GM23248 (cell line): ENCODE results near the gene ALDH3B1. TPM values are rescaled to one million over a fixed set of nuclear protein-coding genes. Genes with fewer than 3 reads are reported as not detected.

Experiments
- DNase-seq: peaks from one replicate; pipeline ENCODE4 v3.0.0-alpha.2; 2015
- H2AFZ ChIP-seq: fragments of 200-600 bp; sonication (generic); 2 replicates; pipeline ENCODE4 v1.6.1; 2016; ENCODE audit warnings: antibody characterized with exemption
- H3F3A ChIP-seq: fragments of 200-600 bp; sonication (generic); 2 replicates; pipeline ENCODE4 v1.6.1; 2016; ENCODE audit warnings: mild to moderate bottlenecking, antibody characterized with exemption, mixed run types; ENCODE audit not compliant: insufficient read depth
- H3K27ac ChIP-seq: fragments of 200-600 bp; sonication (generic); 2 replicates; pipeline ENCODE4 v1.5.1; 2016; ENCODE audit warnings: mild to moderate bottlenecking
- H3K27me3 ChIP-seq: fragments of 200-600 bp; sonication (generic); replicated peaks from 2 replicates; pipeline ENCODE4 v1.6.1; 2016; ENCODE audit warnings: mild to moderate bottlenecking; ENCODE audit not compliant: insufficient read depth
- H3K36me3 ChIP-seq: fragments of 200-600 bp; sonication (generic); 2 replicates; pipeline ENCODE4 v1.6.1; 2016; ENCODE audit warnings: low read depth, mild to moderate bottlenecking
- H3K4me1 ChIP-seq: fragments of 200-600 bp; sonication (generic); 2 replicates; pipeline ENCODE4 v1.6.1; 2016; ENCODE audit warnings: mild to moderate bottlenecking; ENCODE audit not compliant: insufficient read depth
- H3K4me2 ChIP-seq: fragments of 200-600 bp; sonication (generic); one replicate; pipeline ENCODE4 v1.6.1; 2016; ENCODE audit warnings: mild to moderate bottlenecking; ENCODE audit not compliant: unreplicated experiment
- H3K4me3 ChIP-seq: fragments of 200-600 bp; sonication (generic); 2 replicates; pipeline ENCODE4 v1.5.1; 2016; ENCODE audit warnings: mild to moderate bottlenecking
- H3K79me2 ChIP-seq: fragments of 200-600 bp; sonication (generic); 2 replicates; pipeline ENCODE4 v1.6.1; 2016; ENCODE audit warnings: mild to moderate bottlenecking; ENCODE audit not compliant: insufficient read depth
- H3K9ac ChIP-seq: fragments of 200-600 bp; sonication (generic); 2 replicates; pipeline ENCODE4 v1.6.1; 2016; ENCODE audit warnings: mild to moderate bottlenecking
- H3K9me2 ChIP-seq: fragments of 200-600 bp; sonication (generic); 2 replicates; pipeline ENCODE4 v1.6.1; 2016; ENCODE audit warnings: mixed run types, mild to moderate bottlenecking, moderate library complexity; ENCODE audit not compliant: insufficient read depth
- H3K9me3 ChIP-seq: fragments of 200-600 bp; sonication (generic); one replicate; pipeline ENCODE4 v1.6.1; 2017; ENCODE audit warnings: low read depth
- H4K20me1 ChIP-seq: fragments of 200-600 bp; sonication (generic); 2 replicates; pipeline ENCODE4 v1.6.0; 2016; ENCODE audit not compliant: insufficient read depth
- EZH2 ChIP-seq: fragments of 200-600 bp; sonication (generic); IDR thresholded peaks from 2 replicates; pipeline ENCODE4 v1.6.1; 2018; ENCODE audit warnings: antibody characterized with exemption, mild to moderate bottlenecking; ENCODE audit not compliant: insufficient read depth, poor library complexity, severe bottlenecking
- EZH2phosphoT487 ChIP-seq: fragments of 200-600 bp; sonication (generic); IDR thresholded peaks from 2 replicates; pipeline ENCODE4 v1.6.1; 2018; ENCODE audit warnings: antibody characterized with exemption, moderate library complexity, mild to moderate bottlenecking, low read depth; ENCODE audit not compliant: insufficient read depth
- WGBS, 2 experiments: methylation state at CpG; one replicate each; pipeline ENCODE4 v1.1.6; 2015 to 2017; ENCODE audit warnings: low lambda C conversion rate in 2 of 2, low coverage in 1 of 2; ENCODE audit errors: missing lambda C conversion rate in 2 of 2; 5-methylcytosine and 5-hydroxymethylcytosine counted together
- in situ Hi-C: fragments of 300-500 bp; cut with MboI; formaldehyde crosslinking; loops from 2 replicates; pipeline ENCODE4 v1.15.0; 2020
- polyA plus RNA-seq: library from polyadenylated mRNA; unstranded; fragments of >200 nt; fragmentation: Nextera tagmentation; extraction: Ambion mirVana; gene quantifications from 2 replicates; pipeline ENCODE4 v1.2.1, GENCODE V29; 2016
- total RNA-seq: library from RNA; depleted of rRNA; stranded (reverse); fragments of >200 nt; shearing (Covaris generic); gene quantifications from 2 replicates; pipeline ENCODE4 v1.2.3, GENCODE V29; 2014

Gene ALDH3B1
- total and polyA plus RNA-seq, 2 experiments from 2014 or later: 42.7 to 63.9 TPM

- Histone ChIP-seq H3K4me3 (no peak overlapping the region), H3K9me2 (no peaks in the 10 kb centered on the region), H3K27ac (no peak overlapping the region), H3K4me1 (no peaks in the 10 kb centered on the region), H3K36me3 (no peaks in the 10 kb centered on the region), H2AFZ (no peak overlapping the region), H3K9me3 (no peaks in the 10 kb centered on the region), H3K27me3 (no peaks in the 10 kb centered on the region), H3F3A (no peaks in the 10 kb centered on the region), H3K4me2 (no peak overlapping the region), H3K79me2 (no peaks in the 10 kb centered on the region), H3K9ac (no peak overlapping the region), H4K20me1 (no peaks in the 10 kb centered on the region)
- no peak for TF ChIP-seq EZH2
- TF ChIP-seq EZH2phosphoT487: no peak
- in situ Hi-C loops: no loop called here
- no peak for DNase-seq
- 95 to 100% methylated on average over 5 to 13 of the region's 13 CpGs for WGBS, 2 experiments
These were observed 14.1 kb upstream of the ALDH3B1 start for GRCh38 chr11:67996051-67996450.

- Histone ChIP-seq H3K4me1 (no peaks in the 10 kb centered on the region), H2AFZ (peak overlapping the region; percentile 29; the same call in 1 of the 2 replicates)
These were observed 13.3 kb upstream of the ALDH3B1 start for GRCh38 chr11:67996622-67997474.

GRCh38 chr11:67997475-67997921, 12.6 kb upstream of the ALDH3B1 start:
- DNase-seq: no peak

More at GRCh38 chr11:67996622-67997474, 13.3 kb upstream of the ALDH3B1 start:
- Histone ChIP-seq H3K4me3 (no peak overlapping the region), H4K20me1 (no peaks in the 10 kb centered on the region), H3K79me2 (no peaks in the 10 kb centered on the region), H3K27me3 (no peaks in the 10 kb centered on the region), H3K9me2 (no peaks in the 10 kb centered on the region), H3K27ac (no peak overlapping the region), H3F3A (no peaks in the 10 kb centered on the region), H3K9me3 (no peaks in the 10 kb centered on the region), H3K36me3 (no peaks in the 10 kb centered on the region), H3K4me2 (no peak overlapping the region), H3K9ac (no peak overlapping the region)
- TF ChIP-seq EZH2 (no peak), EZH2phosphoT487 (no peak)
- in situ Hi-C loops: no loop called here
- peak; percentile 73 for DNase-seq
- WGBS, 2 experiments: 46 to 63% methylated on average over 21 to 41 of the region's 41 CpGs

GRCh38 chr11:67998150-67999045, 11.7 kb upstream of the ALDH3B1 start:
- no peaks in the 10 kb centered on the region for H3K79me2 ChIP-seq
- no peaks in the 10 kb centered on the region for H4K20me1 ChIP-seq
- no peaks in the 10 kb centered on the region for H3K36me3 ChIP-seq
- no peak for DNase-seq
- H3K27me3 ChIP-seq: no peaks in the 10 kb centered on the region
- H3K9me2 ChIP-seq: no peaks in the 10 kb centered on the region
- H3F3A ChIP-seq: no peaks in the 10 kb centered on the region; the same call in 1 of the 2 replicates
- in situ Hi-C loops: no loop called here
- no peak for TF ChIP-seq EZH2
- no peak for TF ChIP-seq EZH2phosphoT487
- no peaks in the 10 kb centered on the region for H3K4me1 ChIP-seq
- H2AFZ ChIP-seq: no peak overlapping the region
- H3K4me2 ChIP-seq: no peak overlapping the region
- no peak overlapping the region for H3K27ac ChIP-seq
- no peak overlapping the region for H3K4me3 ChIP-seq
- no peaks in the 10 kb centered on the region for H3K9me3 ChIP-seq
- 88 to 96% methylated on average over 9 of the region's 9 CpGs for WGBS, 2 experiments
- H3K9ac ChIP-seq: no peak overlapping the region

More at GRCh38 chr11:67997475-67997921, 12.6 kb upstream of the ALDH3B1 start:
- Histone ChIP-seq H3K9me2 (no peaks in the 10 kb centered on the region), H3K27ac (no peak overlapping the region), H3K4me3 (no peak overlapping the region), H3K36me3 (no peaks in the 10 kb centered on the region), H3F3A (no peaks in the 10 kb centered on the region; the same call in 1 of the 2 replicates), H3K27me3 (no peaks in the 10 kb centered on the region), H3K4me2 (no peak overlapping the region), H3K79me2 (no peaks in the 10 kb centered on the region), H4K20me1 (no peaks in the 10 kb centered on the region), H3K9ac (no peak overlapping the region), H3K4me1 (no peaks in the 10 kb centered on the region), H3K9me3 (no peaks in the 10 kb centered on the region), H2AFZ (peak overlapping the region; percentile 29; the same call in 1 of the 2 replicates)
- in situ Hi-C loops: no loop called here
- TF ChIP-seq EZH2phosphoT487 (no peak), EZH2 (no peak)
- WGBS, 2 experiments: 91 to 93% methylated on average over 15 to 29 of the region's 29 CpGs
